ENCODE data around the gene TTPAL.

The TTPAL gene

DNA sequence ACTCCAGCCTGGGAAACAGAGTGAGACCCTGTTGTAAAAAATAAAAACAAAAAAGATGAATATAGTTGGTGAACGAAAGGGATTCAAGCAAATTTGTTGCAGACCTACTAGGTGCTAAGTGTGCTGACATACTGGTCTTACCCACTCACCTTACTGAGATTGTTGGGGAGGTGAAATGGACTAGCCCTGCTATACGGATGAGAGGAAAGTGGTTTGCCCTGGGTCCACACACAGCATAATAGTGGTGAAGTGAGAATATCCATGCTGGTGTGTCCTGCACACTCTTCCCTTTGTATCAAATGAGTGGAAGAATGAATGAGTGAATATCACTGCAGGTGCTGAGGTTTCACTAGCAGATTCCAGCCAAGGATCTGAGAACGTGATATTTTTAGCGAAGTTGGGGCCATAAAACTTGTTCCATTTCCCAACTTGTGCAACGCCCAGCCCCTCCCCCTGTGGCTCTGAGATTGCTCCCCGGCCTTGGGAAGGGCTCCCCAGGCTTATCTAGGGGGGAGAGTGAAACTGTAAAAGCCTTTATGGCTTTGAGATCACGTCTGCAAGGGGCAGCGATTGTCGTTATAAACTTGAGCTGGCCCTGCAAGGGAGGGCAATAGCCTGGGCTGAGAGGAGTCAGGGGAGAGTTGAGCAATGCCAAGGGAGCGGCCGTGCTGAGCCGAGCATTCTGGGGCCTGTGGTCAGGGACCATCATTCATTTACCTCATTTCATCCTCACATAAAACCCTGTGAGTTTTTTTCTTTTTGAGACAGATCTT, 33.2 kb upstream of the TTPAL start:
- no peak for DNase-seq (ENCODE audit: low spot score)

GRCh38 chr20:44445742-44446710, 29.6 kb upstream of the TTPAL start:
- no peak for DNase-seq (ENCODE audit: low spot score)

DNA sequence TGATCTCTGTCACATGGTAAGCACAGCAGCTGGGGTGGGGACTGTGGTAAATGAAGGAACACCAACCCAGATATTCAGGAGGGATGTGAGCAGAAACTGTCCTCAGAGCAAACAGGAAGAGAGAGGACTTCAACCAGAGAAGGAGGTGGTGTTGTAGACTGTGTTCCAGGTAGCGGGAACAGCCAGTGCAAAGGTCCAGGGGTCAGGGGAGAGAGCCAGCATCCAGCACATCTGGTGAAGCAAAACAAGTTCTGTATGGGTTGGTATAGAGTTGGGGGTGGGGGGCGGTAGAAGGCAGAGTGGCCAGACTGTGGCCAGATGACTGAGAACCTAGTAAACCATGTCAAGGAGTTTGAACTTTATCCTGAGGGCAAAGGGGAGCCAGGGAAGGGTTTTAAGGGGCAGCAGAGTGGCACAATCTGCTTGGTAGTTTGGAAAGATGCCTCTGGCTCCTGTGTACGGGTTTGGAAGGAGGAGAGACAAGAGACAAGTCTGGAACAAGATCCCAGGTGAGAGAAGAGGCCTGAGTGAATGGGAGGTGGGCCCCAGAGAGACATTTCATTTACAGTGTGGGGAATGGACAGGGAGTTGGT, 27.8 kb upstream of the TTPAL start:
- DNase-seq (ENCODE audit: low spot score): no peak

GRCh38 chr20:44448753-44449546, 26.7 kb upstream of the TTPAL start:
- DNase-seq (ENCODE audit: low spot score): no peak

DNA sequence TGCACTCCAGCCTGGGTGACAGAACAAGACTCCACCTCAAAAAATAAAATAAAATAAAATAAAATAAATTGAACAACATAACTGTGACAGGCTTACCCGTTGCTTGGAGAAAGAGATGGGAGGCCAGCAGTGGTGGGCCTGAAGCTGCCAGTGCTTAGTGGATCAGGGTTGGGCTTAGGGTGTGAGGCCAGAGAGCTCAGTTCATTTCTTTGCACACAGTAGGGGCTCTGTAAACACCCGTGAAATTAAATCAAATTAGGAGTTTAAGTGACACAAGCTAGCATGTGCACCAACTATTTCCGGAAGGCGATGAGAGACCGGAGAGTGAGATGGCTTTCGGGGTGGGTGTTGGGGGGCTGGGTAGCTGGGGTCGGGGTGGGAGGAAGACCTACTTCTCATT, 25.8 kb upstream of the TTPAL start:
- DNase-seq (ENCODE audit: low spot score): no peak

DNA sequence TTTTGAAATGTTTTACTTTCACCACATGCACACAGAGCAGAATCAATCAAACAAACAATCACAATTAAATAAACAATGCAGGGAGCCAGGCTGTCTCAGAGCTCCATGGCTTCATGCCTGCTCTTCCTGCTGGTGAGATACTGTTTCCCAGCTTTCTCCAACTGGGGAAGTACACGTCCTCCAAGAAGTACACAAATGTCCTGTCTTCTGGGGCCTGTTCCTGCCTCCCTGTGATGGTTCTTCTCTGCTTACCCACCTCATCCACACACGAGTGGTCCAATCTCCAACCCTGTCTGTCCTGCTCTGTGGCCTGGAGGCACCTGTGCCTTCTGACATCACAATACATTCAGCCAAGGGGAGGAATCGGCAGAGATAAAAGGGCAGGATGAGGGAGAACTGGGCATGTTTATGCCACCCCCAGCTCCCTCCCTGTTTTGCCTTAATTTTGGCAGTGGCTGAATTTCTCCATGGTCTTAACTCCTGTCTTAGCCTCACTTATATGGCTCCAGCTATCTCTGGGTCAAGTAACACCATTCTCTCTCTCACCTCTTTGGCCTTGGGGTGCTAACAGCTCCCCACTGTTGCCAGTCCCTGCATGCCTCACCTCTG, 25.3 kb upstream of the TTPAL start:
- DNase-seq (ENCODE audit: low spot score): no peak

DNA sequence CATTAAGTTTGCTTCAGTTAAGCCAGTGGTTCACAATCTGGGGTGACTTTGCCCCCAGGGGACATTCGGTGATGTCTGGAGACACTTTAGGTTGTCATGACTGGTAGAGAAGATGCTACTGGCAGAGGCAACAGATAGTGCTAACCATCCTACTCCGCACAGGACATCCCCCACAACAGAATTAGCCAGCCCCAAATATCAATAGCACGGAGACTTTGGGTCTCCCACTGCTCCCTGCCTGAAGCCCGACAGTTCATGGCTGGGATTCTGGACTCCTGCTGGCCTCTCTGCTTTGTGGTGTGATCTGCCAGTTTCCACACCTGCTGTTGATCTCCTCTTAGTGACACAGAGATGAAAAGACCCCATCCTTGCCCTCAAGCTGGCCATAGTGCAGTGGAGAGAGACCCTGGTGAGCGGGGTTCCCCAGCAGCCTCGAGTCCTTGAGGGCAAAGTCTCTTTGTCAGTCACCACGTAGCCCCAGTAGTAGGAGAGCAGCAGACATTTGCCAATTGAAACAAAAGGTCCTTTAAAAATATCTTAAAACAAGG, 24.7 kb upstream of the TTPAL start:
- DNase-seq (ENCODE audit: low spot score): no peak

GRCh38 chr20:44454306-44454963, 21.2 kb upstream of the TTPAL start:
- DNase-seq (ENCODE audit: low spot score): no peak

DNA sequence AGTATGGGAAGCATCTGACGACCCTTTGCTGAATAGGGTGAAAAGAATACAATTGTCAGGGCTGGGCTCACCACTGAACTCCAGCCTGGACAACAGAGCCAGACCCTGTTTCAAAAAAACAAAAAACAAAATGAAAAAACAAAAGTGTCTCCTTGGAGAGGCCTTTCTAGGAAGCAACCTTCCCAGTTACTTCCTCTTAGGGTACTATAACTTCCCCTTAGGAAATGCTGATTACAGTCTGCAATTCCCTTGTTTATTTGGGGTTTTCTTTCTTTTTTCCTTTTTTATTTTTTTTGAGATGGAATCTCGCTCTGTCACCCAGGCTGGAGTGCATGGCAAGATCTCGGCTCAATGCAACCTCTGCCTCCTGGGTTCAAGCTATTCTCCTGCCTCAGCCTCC, 20.5 kb upstream of the TTPAL start:
- no peak for DNase-seq (ENCODE audit: low spot score)

- no peak for DNase-seq (ENCODE audit: low spot score)
Measured at GRCh38 chr20:44456611-44457010, 19.1 kb upstream of the TTPAL start.

- no peak for DNase-seq (ENCODE audit: low spot score)
Measured at GRCh38 chr20:44457016-44457415, 18.7 kb upstream of the TTPAL start.

- no peak for DNase-seq (ENCODE audit: low spot score)
Measured at GRCh38 chr20:44459271-44459670, 16.4 kb upstream of the TTPAL start.

DNA sequence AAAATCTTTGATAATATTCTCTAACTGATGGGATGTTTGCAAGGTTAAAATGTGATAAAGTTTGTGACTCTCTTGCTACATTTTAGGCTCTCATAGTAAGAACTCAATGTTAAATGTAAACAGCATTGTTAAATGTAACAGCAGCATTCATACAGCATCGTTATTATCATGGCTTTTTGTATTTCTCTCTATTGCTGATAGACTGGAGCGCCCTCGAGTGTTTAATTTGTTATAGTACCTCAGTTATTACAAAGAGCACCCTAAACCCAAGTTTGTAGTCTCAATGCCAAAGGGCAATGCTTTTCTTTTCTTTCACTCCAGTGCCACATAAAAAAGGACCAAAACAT, 14.9 kb upstream of the TTPAL start:
- DNase-seq (ENCODE audit: low spot score): no peak

DNA sequence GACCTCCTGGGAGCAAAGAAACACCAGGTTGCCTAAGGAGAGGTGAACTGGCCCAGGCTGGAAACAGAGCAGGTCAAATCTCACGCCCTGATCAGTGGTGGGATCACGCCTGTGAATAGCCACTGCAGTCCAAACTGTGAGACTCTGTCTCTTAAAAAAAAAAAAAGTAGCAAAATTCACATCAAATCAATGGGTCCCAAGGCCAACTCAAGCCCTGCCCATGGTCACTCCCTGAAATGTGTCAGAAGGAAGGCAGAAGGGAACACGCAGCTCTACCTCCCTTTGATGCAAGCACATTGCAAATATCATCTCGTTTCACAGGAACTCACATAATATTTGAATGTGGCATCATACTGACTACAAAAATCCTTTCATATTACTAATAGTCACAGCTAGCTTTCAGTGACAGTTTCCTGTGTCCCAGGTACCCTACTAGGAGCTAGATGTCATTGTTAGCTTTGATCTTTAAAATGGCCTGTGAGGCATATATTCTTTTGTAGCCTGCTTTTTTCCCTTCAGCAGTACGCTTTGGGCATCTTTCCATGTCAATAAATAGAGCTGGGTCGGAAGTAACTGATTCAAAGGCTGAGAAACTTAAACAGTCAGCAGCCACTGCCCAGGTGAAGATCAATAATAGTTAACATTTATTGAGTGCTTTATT, 14.4 kb upstream of the TTPAL start:
- no peak for DNase-seq (ENCODE audit: low spot score)

DNA sequence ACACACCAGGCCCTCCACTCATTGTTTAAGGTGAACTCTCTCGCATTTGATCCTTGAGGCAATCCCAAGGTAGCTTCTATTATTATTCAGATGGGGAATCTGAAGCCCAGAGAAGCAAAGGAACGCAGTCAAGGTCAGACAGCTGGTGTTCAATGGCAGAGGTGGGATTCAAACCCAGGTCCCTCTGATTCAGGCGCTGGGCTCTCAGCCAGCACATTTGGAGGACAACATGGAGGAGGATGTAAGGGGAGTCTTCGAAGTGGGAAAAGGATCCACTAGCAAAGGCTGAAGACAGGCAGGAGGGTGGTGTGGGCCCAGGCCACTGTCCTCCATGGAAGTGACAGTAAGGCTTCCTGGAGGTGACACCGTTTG, 13.9 kb upstream of the TTPAL start:
- DNase-seq (ENCODE audit: low spot score): no peak

DNA sequence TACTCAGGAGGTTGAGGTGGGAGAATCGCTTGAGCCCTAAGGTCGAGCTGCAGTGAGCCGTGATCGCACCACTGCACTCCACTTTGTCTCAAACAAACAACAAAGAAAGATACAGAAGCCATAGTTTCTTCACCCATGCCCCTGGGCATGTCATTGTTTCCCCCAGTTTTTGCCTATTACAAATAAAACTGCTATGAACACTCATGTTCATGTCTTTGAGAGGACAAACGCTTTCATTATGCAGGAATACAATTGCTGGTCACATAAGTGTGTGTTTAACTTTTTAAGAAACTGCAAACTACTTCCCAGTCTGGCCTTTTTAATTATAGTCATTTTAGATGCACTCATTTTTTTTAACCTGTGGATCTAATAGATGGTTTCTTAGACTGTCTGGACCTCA, 12.2 kb upstream of the TTPAL start:
- DNase-seq (ENCODE audit: low spot score): no peak

GRCh38 chr20:44464514-44464913, 11.2 kb upstream of the TTPAL start:
- DNase-seq (ENCODE audit: low spot score): no peak

GRCh38 chr20:44465001-44465560, 10.6 kb upstream of the TTPAL start:
- no peak for DNase-seq (ENCODE audit: low spot score)

- no peak for DNase-seq (ENCODE audit: low spot score)
Measured at GRCh38 chr20:44467289-44467883, 8.3 kb upstream of the TTPAL start.

Data from hepatic stellate cell (primary cell).